Measurements from ENCODE around the gene SNCB. TPM values are rescaled to one million over a fixed set of nuclear protein-coding genes. Genes with fewer than 3 reads are reported as not detected.

Gene SNCB
- total and polyA plus RNA-seq, 2 of the 13 experiments (the other 11 are each of a cell fraction or from before 2014, with no cell fraction given), result not detected

DNA sequence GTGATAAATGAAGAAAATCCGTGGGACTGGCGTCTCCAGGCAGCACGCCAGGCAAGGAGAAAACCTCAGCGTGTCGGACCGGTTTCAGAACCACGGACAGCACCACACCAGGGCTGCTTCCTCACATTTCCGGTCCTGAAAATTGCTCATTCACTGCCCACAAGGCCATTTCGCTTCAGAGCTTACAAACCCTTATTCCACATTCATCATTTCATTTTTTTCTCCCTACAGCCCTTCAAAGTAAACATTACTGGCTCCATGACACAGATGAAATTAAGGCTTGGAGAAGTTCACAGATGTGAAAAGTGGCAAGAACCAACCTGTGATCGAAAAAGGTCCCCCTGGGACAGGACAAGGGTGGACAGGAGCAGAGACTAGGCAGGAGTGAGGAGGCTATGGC is 18.9 kb downstream of the SNCB start (continued):
- TF ChIP-seq, protein P1, sequence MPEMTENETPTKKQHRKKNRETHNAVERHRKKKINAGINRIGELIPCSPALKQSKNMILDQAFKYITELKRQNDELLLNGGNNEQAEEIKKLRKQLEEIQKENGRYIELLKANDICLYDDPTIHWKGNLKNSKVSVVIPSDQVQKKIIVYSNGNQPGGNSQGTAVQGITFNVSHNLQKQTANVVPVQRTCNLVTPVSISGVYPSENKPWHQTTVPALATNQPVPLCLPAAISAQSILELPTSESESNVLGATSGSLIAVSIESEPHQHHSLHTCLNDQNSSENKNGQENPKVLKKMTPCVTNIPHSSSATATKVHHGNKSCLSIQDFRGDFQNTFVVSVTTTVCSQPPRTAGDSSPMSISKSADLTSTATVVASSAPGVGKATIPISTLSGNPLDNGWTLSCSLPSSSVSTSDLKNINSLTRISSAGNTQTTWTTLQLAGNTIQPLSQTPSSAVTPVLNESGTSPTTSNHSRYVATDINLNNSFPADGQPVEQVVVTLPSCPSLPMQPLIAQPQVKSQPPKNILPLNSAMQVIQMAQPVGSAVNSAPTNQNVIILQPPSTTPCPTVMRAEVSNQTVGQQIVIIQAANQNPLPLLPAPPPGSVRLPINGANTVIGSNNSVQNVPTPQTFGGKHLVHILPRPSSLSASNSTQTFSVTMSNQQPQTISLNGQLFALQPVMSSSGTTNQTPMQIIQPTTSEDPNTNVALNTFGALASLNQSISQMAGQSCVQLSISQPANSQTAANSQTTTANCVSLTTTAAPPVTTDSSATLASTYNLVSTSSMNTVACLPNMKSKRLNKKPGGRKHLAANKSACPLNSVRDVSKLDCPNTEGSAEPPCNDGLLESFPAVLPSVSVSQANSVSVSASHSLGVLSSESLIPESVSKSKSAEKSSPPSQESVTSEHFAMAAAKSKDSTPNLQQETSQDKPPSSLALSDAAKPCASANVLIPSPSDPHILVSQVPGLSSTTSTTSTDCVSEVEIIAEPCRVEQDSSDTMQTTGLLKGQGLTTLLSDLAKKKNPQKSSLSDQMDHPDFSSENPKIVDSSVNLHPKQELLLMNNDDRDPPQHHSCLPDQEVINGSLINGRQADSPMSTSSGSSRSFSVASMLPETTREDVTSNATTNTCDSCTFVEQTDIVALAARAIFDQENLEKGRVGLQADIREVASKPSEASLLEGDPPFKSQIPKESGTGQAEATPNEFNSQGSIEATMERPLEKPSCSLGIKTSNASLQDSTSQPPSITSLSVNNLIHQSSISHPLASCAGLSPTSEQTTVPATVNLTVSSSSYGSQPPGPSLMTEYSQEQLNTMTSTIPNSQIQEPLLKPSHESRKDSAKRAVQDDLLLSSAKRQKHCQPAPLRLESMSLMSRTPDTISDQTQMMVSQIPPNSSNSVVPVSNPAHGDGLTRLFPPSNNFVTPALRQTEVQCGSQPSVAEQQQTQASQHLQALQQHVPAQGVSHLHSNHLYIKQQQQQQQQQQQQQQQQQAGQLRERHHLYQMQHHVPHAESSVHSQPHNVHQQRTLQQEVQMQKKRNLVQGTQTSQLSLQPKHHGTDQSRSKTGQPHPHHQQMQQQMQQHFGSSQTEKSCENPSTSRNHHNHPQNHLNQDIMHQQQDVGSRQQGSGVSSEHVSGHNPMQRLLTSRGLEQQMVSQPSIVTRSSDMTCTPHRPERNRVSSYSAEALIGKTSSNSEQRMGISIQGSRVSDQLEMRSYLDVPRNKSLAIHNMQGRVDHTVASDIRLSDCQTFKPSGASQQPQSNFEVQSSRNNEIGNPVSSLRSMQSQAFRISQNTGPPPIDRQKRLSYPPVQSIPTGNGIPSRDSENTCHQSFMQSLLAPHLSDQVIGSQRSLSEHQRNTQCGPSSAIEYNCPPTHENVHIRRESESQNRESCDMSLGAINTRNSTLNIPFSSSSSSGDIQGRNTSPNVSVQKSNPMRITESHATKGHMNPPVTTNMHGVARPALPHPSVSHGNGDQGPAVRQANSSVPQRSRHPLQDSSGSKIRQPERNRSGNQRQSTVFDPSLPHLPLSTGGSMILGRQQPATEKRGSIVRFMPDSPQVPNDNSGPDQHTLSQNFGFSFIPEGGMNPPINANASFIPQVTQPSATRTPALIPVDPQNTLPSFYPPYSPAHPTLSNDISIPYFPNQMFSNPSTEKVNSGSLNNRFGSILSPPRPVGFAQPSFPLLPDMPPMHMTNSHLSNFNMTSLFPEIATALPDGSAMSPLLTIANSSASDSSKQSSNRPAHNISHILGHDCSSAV (CRISPR knock-in tag; IDR thresholded peaks at IDR 0.05; ENCODE audit: borderline replicate concordance), result no peak
- TF ChIP-seq ZNF138 (CRISPR knock-in tag; IDR thresholded peaks at IDR 0.05; ENCODE audit: low read depth), result peak; percentile 57; the same call in 1 of the 2 replicates
- TF ChIP-seq, protein P2, sequence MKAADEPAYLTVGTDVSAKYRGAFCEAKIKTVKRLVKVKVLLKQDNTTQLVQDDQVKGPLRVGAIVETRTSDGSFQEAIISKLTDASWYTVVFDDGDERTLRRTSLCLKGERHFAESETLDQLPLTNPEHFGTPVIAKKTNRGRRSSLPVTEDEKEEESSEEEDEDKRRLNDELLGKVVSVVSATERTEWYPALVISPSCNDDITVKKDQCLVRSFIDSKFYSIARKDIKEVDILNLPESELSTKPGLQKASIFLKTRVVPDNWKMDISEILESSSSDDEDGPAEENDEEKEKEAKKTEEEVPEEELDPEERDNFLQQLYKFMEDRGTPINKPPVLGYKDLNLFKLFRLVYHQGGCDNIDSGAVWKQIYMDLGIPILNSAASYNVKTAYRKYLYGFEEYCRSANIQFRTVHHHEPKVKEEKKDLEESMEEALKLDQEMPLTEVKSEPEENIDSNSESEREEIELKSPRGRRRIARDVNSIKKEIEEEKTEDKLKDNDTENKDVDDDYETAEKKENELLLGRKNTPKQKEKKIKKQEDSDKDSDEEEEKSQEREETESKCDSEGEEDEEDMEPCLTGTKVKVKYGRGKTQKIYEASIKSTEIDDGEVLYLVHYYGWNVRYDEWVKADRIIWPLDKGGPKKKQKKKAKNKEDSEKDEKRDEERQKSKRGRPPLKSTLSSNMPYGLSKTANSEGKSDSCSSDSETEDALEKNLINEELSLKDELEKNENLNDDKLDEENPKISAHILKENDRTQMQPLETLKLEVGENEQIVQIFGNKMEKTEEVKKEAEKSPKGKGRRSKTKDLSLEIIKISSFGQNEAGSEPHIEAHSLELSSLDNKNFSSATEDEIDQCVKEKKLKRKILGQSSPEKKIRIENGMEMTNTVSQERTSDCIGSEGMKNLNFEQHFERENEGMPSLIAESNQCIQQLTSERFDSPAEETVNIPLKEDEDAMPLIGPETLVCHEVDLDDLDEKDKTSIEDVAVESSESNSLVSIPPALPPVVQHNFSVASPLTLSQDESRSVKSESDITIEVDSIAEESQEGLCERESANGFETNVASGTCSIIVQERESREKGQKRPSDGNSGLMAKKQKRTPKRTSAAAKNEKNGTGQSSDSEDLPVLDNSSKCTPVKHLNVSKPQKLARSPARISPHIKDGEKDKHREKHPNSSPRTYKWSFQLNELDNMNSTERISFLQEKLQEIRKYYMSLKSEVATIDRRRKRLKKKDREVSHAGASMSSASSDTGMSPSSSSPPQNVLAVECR (CRISPR knock-in tag; IDR thresholded peaks at IDR 0.05; ENCODE audit: borderline replicate concordance), result peak; percentile 60; the same call in 1 of the 2 replicates
- peak; percentile 68; the same call in 1 of the 2 replicates for TF ChIP-seq ZSCAN21 (CRISPR knock-in tag; IDR thresholded peaks at IDR 0.05; ENCODE audit: borderline replicate concordance)
- 0 out of 2 replicates have a peak, but pooled peaks have one; percentile 77 for TF ChIP-seq STAT5B (CRISPR knock-in tag; IDR thresholded peaks at IDR 0.05)
- peak; percentile 56; the same call in 1 of the 2 replicates for TF ChIP-seq FOXM1 (CRISPR knock-in tag; IDR thresholded peaks at IDR 0.05)
- peak; percentile 32; the same call in 1 of the 2 replicates for TF ChIP-seq HOXA3 (CRISPR knock-in tag; IDR thresholded peaks at IDR 0.05)
- TF ChIP-seq, protein P3, sequence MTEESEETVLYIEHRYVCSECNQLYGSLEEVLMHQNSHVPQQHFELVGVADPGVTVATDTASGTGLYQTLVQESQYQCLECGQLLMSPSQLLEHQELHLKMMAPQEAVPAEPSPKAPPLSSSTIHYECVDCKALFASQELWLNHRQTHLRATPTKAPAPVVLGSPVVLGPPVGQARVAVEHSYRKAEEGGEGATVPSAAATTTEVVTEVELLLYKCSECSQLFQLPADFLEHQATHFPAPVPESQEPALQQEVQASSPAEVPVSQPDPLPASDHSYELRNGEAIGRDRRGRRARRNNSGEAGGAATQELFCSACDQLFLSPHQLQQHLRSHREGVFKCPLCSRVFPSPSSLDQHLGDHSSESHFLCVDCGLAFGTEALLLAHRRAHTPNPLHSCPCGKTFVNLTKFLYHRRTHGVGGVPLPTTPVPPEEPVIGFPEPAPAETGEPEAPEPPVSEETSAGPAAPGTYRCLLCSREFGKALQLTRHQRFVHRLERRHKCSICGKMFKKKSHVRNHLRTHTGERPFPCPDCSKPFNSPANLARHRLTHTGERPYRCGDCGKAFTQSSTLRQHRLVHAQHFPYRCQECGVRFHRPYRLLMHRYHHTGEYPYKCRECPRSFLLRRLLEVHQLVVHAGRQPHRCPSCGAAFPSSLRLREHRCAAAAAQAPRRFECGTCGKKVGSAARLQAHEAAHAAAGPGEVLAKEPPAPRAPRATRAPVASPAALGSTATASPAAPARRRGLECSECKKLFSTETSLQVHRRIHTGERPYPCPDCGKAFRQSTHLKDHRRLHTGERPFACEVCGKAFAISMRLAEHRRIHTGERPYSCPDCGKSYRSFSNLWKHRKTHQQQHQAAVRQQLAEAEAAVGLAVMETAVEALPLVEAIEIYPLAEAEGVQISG (CRISPR knock-in tag; IDR thresholded peaks at IDR 0.05), result peak; percentile 46; the same call in 1 of the 2 replicates
- TF ChIP-seq, protein P4, sequence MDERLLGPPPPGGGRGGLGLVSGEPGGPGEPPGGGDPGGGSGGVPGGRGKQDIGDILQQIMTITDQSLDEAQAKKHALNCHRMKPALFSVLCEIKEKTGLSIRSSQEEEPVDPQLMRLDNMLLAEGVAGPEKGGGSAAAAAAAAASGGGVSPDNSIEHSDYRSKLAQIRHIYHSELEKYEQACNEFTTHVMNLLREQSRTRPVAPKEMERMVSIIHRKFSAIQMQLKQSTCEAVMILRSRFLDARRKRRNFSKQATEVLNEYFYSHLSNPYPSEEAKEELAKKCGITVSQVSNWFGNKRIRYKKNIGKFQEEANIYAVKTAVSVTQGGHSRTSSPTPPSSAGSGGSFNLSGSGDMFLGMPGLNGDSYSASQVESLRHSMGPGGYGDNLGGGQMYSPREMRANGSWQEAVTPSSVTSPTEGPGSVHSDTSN (CRISPR knock-in tag; IDR thresholded peaks at IDR 0.05), result no peak
- TF ChIP-seq SKI (IDR thresholded peaks at IDR 0.05; ENCODE audit: partially characterized antibody), result no peak
- peak; percentile 64 for TF ChIP-seq RARA (CRISPR knock-in tag; IDR thresholded peaks at IDR 0.05)
- TF ChIP-seq ZC3H13 (CRISPR knock-in tag; IDR thresholded peaks at IDR 0.05), result no peak
- TF ChIP-seq ZNF619 (CRISPR knock-in tag; IDR thresholded peaks at IDR 0.05), result no peak
